HG03442 (cell line): ENCODE measurements around the gene LGALS12.

Source experiments
- ATAC-seq: cut with Tn5 transposase; IDR thresholded peaks from one replicate; pipeline ENCODE4 v1.9.1; 2021; ENCODE audit warnings: mild to moderate bottlenecking, moderate library complexity; ENCODE audit not compliant: unreplicated experiment

LGALS12 gene, protein sequence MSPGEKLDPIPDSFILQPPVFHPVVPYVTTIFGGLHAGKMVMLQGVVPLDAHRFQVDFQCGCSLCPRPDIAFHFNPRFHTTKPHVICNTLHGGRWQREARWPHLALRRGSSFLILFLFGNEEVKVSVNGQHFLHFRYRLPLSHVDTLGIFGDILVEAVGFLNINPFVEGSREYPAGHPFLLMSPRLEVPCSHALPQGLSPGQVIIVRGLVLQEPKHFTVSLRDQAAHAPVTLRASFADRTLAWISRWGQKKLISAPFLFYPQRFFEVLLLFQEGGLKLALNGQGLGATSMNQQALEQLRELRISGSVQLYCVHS

DNA sequence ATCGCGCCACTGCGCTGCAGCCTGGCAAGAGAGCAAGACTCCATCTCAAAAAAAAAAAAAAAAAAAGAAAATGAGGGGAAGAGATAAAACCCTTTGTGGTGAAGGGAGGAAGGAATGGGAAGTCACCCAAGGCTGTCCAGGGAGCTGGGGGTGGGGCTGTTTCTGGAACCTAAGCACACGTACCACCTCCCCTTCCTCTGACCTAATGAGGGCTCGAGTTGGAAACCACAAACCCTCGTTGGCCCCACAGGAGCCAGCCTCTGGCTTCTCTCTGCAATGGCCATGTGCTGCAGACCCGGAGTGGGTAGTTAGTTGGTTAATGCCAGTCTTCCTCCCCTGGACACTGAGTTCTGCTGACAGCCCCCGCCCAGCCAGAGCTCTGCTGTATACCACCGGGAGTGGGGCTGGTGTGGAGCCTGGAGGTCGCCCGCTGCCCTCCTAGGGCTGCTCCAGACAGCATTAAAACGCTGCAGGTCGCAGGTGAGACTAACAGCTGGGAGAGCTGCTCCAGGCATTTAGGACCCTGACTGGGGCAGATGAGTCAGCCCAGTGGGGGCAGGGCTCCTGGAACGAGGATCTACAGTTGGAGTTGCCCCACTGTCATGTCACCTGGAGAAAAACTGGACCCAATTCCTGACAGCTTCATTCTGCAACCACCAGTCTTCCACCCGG is at the start of gene LGALS12:
Gene LGALS12 (plus strand): TSS at position 228 of the 672 bp plus-strand sequence. CDS start 375 bp downstream, at position 603.
- no peak for ATAC-seq

DNA sequence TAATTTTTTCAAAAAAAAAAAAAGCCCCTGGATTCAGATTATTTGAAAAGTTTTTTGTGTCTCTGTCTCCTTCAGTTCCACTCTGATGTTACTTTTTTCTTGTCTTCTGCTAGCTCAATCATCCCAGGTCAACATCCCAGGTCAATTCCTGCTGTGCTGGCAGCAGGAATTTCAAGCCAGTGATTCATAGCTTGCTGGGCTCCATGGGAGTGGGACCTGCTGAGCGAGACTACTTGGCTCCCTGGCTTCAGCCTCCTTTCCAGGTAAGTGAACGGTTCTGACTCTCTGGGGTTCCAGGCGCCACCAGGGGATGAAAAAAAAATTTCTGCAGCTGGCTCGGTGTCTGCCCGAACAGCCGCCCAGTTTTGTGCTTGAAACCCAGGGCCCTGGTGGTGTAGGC is 46.3 kb upstream of the LGALS12 start:
- ATAC-seq, result no peak

DNA sequence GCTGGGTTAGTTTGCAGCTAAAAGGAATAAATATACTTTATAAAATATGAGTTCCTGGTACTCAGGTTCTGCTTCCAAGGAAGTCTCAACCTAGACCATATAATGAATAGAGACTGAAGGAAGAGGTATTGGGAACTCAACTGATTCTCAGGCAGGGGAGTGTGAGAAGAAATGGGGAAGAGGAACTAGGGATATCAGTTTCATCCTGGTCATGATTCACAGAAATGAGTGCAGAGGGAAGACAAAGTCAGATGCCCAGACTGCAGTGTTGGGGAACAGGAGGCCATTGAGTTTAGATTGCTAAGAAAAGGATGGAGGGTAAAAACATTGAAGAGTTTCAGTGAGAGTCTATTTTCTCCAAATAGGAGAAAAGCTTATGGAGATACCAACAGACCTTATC is 43.7 kb upstream of the LGALS12 start:
- no peak for ATAC-seq

DNA sequence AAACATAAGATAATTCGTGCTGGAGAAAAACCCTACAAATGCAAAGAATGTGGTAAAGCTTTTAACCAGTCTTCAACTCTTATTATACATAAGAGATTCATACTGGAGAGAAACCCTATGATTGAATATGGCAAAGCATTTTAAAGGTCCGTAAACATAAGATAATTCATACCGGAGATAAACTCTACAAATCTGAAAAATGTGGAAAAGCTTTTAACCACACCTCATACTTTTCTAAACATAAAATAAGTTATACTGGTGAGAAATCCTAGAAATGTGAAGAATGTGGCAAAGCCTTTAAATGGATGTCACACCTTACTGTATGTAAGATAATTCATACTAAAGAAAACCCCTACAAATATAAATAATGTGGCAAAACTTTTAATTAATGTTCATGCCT is 35.6 kb upstream of the LGALS12 start:
- no peak for ATAC-seq

DNA sequence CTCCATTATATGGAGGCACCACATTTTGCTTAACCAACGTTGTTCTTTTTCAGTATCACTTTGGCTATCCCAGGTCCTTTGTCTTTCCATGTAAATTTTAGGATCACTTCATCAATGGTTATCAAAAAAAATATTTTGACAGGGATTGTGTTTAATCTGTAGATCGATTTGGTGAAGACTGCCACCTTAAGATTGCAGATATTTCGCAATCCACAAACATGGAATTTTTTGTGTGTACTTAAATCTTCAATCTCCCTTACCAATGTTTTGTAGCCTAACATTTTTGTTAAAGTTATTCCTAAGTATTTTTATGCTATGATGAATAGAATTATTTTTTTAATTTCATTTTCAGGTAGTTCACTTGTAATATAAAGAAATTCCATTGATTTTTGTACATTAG is 33.5 kb upstream of the LGALS12 start:
- no peak for ATAC-seq

DNA sequence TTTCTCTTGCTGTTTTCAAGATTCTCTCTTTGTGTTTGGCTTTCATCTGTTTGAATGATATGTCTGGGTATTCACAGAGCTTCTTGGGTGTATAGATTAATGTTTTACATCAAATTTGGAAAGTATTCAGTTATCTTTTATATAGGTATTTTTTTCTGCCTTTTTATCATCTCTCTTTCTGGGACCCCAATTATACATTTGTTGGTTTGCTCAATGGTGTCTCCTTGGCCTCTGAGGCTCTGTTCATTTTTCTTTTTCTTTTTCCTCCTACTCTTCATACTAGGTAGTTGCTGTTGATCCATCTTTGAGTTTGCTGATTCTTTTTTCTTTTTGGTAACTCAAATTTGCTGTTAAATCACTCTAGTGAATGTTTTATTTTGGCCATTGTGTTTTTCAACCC is 29.3 kb upstream of the LGALS12 start:
- ATAC-seq, result no peak

DNA sequence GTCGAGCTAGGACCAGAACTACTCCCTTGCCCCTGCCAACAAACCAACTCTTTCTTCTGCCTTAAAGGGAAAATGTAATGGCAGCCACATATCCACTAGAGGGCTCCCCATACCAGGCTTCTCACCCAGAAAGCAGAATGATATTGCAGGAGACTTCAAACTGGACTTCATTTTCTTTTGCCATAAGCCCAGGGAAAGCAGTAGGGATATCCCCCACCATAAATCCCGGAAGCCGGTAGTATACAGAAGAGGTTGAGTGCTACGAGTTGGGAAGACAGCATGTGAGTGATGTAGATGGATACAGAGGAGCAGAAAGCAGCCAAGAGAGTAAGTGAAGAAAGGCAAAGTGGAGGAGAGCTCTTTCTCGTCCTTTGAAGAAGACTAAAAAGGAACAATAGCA is 27.0 kb upstream of the LGALS12 start:
- no peak for ATAC-seq

DNA sequence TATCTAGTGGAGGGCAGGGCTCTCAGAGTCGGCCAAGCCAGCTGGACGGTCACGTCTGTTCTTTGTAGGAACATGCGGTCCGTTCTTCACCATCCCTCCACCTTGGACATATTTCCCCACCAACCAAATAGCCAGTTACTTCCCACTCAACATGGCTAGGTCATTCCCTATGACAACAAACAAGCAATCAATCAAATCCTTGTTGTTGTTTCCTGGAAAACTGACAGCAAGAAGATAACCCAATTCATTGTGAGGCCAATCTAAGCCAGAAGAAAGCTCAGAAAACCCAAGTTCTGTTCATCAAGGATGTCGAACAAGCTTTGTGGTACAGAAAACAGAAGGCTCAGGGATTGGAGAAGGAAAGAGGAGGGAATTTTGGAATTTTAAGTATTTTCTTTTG is 25.8 kb upstream of the LGALS12 start:
- ATAC-seq, result no peak

DNA sequence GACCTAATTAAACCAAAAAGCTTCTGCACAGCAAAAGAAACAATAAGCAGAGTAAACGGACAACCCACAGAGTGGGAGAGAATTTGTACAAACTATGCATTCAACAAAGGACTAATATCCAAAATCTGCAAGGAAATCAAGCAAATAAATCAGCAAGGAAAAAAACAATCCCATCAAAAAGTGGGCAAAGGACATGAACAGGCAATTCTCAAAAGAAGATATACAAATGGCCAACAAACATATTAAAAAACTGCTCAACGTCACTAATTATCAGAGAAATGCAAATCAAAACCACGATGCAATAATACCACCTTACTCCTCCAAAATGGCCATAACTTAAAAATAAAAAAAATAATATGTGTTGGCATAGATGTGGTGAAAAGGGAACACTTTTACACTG is 20.1 kb upstream of the LGALS12 start:
- no peak for ATAC-seq

DNA sequence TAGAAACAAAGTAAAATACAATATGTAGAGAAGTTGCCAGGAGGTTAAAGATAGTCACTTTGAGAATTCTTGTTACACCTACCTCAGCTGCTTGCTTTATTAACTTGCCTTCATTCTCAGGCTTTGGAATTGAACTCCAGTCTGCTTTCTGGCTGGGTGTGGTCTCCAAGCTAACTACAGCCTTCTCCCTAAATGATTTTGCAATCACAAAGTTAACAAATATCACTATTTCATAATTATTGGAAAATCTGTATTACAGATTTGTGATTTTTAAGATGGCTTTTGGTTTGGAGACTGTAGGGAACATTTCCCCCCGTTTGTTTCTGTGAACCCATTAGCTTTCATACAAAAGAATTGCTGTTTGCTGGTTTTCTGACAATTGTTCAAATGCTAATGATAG is 17.1 kb upstream of the LGALS12 start:
- ATAC-seq, result no peak

DNA sequence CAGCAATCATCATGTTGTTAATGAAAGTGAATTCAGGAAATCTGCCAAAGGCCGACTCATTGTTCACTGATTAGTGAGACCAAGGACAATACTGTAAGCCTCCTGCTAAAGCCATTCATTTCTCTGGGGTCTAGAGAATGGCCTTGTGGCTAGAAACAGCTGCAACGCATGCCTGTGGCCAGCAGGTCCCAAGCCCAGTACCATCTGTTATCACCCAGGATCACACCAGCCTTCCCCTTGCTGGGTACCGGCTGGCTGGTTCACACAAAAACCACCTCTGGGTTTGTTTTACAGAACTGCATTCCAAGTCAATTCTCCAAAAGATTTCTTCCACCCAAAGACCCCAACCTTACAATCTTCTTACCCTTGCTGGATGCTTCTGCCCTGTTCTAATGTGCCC is 16.0 kb upstream of the LGALS12 start:
- ATAC-seq, result no peak

DNA sequence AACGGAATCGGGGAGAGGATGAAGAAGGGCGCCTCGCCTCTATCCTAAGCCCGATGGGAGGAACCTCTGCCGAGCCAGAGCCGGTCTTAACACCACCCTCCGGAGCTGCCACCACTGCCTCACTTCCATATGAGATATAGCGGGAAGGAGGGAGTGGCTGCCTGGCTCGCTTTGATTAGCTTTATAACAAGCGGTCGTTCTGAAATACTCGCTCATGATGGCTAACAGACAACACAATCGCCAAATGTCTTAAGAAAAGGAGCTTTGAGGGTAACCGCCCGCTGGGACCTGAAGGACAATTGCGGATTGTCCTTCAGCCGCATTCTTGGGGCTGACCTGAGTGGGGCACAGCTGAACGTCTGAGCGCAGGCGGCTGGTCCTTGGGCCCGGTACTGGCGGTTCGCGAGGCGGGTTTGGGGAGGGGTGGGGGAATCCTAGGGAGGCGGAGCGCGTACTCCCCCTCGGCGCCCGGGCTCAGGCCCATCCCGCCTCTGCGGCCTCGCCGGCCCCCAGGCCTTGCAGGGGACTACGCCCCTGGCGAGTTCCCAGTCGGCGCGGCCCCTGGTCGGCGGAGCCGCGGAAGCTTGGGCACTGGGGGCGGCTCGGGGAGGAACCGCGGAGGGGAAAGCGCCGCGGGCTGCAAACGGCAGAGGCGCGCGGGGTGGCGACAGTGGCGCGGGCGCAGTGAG is 15.2 kb upstream of the LGALS12 start, which contains the start of gene PLAAT5:
Gene PLAAT5 (minus strand): TSS at position 617 of the 689 bp plus-strand sequence. CDS start 133 bp downstream, at position 484.
- no peak for ATAC-seq

DNA sequence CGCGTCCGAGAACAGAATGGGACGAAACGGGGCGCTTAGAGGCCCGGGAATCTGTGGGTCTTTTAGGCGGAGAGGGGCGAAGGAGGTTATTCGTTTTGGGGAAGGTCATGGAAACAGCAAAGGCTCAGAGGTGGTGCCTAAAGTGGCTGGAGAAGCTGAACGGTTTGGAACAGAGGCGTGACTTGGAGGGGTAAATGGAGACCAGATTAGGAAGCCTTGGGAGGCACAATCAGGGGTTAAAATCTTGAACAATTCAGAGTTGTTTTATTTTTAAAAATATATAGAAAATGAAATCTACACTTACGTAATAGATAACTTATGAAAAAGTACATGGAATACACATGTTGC is 14.7 kb upstream of the LGALS12 start:
- no peak for ATAC-seq

DNA sequence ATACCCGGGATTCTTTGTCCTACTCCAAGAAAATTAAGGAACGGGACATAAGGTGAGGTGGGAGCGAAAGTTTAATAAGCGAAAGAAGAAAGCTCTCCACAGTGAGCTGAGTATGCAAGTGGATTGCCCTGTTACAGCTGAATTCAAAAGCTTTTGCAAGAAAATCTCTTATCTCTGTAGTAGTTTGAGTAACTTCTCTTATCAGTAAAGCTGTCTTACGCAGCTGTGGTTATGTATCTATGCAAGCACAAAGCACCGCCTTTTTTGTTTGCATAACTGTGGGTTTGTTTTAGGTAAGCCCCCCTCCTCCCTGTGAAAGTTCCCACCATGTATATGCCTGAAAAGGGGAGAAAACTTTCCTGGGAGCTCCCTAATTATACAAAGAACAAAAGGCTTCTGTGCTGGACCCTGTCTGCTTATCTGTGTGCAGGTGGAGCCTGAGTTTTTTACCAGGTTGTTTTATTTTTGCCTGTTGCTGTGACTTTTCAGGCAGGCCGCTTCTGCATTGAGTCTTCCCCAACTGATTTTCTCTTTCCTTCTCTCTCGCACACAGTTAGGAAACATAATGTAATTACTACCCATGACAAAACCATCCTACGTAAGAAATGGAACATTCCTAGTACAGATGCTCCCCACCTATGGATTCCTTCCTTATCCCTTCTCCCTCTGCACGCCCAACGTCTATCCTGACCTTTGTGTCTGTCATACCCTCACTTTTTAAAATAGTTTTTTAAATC is 14.1 kb upstream of the LGALS12 start:
- ATAC-seq, result no peak

DNA sequence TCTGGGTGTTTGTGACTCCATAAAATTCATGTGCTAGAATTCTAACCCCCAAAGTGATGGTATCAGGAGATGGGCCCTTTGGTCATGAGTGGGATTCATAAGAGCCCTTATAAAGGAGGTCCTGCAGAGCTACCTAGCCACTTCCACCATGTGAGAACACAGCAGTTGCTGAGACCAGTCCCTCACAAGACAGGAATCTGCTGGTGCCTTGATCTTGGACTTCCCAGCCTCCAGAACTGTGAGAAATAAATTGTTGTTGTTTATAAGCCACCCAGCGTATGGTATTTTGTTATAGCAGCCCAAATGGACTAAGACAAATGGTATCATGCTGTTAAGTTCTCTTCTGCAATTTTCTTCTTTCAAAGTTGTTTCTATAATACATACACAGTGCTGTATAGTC is 13.4 kb upstream of the LGALS12 start:
- ATAC-seq, result no peak

DNA sequence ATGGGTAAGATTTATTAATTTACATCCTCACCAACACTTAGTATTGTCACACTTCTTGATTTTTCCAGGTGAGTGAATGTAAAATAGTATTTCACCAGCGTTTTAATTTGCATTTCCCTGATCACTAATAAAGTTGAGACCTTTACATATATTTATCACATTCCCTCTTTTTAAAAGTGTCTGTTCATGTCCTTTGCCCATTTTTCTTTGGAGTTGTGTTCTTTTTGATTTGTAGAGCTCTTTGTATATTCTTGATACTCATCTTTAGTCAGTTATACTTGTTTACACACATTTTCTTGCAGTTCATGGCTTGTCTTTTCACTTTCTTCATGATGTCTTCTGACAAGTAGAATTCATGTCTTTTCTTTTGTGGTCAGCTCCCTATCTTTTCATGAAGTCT is 12.8 kb upstream of the LGALS12 start:
- ATAC-seq, result no peak

DNA sequence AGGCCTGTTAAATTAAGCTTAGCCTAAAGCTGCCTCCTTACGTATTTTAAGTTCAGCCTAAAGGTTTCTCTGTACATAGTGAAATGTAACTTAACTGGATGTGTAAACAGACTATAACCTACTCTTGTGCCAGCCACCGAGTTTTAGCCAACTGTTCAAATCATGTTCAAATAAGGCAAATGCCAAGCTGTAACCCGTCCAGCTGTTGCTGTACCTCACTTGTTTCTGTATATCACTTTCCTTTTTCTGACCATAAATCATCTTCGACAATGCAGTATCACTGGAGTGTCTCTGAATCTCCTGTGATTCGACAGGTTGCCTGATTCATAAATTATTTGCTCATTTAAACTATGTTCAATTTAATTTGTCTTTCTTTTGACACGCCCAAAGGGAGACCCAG is 10.9 kb upstream of the LGALS12 start:
- no peak for ATAC-seq

DNA sequence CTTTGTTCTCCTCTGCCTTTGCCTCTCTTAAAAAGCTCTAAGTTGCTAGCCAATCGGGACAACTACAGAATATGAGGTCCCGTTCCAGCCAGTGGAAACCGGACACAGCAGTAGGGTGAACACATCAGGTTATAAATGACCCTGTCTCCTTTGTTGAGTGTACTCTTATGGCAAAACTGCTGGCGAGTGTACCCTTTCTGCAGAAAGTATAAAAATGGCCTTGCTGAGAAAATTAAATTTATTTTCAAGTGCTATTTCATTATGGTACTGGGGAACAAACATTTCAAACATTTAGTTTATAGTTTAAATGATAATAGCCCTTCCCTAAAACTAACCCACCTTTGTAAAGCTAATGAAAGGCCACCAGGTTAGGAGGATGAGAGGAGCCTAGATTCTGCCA is 6.0 kb upstream of the LGALS12 start:
- ATAC-seq, result no peak

DNA sequence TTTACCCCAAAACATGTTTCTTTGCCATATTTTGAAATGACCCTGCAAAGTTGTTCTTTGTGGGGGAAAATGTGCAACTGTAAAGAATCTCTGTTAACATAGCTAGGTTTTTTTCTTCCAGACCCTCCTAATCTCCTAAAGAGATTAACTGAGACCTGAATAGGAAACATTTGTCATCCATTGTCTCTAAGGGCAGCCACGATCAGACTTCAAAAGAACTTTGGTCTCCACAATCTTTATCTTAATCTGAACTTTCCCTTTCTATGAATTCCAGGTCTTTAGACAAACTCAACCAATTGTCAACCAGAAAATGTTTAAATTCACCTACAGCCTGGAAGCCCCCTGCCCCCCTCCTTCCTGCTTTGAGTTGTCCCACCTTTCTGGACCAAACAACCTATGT is 4.6 kb upstream of the LGALS12 start:
- no peak for ATAC-seq

DNA sequence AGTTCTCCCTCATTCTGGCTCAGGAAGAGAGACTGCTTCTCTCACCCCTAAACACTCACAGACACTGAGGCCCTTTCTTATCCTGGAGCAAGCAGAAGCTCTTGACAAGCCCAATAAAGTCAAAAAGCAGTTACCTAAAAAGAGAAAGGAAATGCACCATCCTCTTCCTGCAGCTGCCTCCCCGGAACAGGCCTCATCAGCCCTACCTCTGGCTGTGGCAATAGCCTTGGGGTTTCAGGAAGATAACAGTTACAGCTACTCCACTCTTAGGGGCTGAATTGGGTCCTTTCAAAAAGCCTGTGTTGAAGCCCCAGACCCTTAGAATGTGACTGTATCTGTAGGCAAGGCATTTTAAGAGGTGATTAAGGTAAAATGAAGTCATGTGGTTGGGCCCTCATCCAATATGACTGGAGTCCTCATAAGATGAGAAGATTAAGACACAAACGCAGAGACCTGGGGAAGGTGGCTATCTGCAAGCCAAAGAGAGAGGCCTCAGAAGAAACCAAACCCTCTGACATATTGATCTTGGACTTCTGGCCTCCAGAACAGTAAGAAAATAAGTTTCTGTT is 3.5 kb upstream of the LGALS12 start:
- ATAC-seq, result no peak

DNA sequence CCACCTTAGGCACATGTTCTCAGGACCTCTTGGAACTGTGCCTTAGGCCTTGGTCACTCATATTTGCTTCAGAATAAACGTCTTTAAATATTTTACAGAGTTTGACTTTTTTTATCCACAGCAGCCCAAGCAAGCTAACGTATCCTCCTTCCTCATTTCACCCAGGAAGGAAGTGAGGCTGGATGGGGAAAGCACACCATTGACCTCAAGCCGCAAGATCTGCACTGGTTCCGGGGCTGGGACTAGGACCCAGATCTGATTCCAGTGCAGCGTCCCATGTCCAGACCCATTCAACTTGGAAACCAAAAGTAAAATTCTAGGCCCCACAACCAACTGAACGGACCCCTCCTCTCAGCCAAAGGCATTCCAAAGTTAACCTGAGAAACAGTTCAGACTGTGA is 2.4 kb upstream of the LGALS12 start:
- no peak for ATAC-seq
